ENCODE measurements around the gene NAIF1. TPM values are rescaled to one million over a fixed set of nuclear protein-coding genes. Genes with fewer than 3 reads are reported as not detected.
A peak's percentile ranks its signal among the peaks of the same experiment; 100 is the strongest.

NAIF1 gene
- total and polyA plus RNA-seq, 2 donors (not counting 3 experiments of a cell fraction or from before 2014, with no cell fraction given) = 8.2 to 10.1 TPM

DNA sequence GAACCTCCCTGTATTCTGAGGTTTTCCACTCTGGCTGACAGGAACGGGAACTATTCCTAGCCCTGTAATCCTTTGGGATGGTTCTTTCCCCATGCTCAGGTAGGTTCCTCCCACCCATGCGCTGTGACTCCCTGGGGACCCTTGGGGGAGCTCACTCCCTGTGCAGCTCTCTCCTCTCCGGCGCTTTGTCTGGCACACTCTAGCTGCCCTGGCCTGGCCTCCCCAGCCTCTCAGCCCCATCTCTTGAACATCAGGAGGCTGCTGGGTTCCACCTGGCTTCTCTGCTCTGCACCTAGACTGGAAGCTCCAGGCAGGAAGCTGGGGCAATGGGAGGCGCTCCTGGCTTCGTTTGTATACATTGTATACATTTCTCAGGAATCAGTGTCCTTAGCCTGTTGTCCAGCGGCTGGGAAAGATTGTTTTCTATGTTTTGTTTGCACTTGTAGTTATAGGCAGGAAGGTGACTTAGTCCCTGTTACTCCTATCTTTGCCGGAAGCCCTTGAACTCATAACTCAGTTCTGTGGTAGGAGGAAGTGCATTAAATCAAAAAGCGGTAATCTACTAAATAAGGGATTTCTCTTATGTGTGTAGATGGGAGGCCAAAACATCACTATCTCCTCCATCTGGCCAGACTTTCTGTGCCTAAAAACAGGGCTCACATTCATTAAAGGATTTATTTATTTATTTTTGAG lies 21.3 kb upstream of the NAIF1 start:
- Histone ChIP-seq H3K9me3 (replicated peaks; ENCODE audit: control insufficient read depth, insufficient read depth, low read length) (no peaks in the 10 kb centered on the region), H3K4me1 (ENCODE audit: control insufficient read depth, extremely low read depth, insufficient read depth, low read length) (peaks cover 15% of the 10 kb centered on the region), H3K9ac (replicated peaks; ENCODE audit: extremely low read depth, insufficient read depth, low read length) (no peak overlapping the region), H3K4me2 (ENCODE audit: insufficient read depth, low read length) (no peak overlapping the region), H3K9me1 (replicated peaks; ENCODE audit: control insufficient read depth, extremely low read depth, insufficient read depth, low read length) (no peaks in the 10 kb centered on the region), H2AFZ (ENCODE audit: low read depth, low read length) (no peak overlapping the region), H3K36me3 (ENCODE audit: control insufficient read depth in 2 of 2, extremely low read depth in 1 of 2, insufficient read depth in 2 of 2, low read length in 2 of 2) (no peaks in the 10 kb centered on the region), H3K27ac (ENCODE audit: insufficient read depth, low read depth, low read length) (no peak overlapping the region), H3K4me3 (replicated peaks in 1 of 3; ENCODE audit: insufficient read depth in 1 of 3, low read depth in 1 of 3, low read length in 3 of 3) (no peak overlapping the region), H3K79me2 (ENCODE audit: control insufficient read depth, insufficient read depth, low read length) (peaks cover 21% of the 10 kb centered on the region), H3K27me3 (ENCODE audit: control insufficient read depth in 2 of 2, insufficient read depth in 2 of 2, low read length in 2 of 2) (no peaks in the 10 kb centered on the region), H4K20me1 (replicated peaks; ENCODE audit: control insufficient read depth, extremely low read depth, insufficient read depth, low read length) (no peaks in the 10 kb centered on the region)
- dilution Hi-C loops (cut with MboI; ENCODE audit: extremely low pct_ligation_motif_present, low sequenced_read_pairs) (no loop called here), intact Hi-C loops (cut with micrococcal nuclease) (no loop called here)
- no TSS peak for BruUV-seq (replicated peaks)
- ChIA-PET POLR2A (no interaction called here), CTCF (interaction anchor here (1.1 to 4.0 kb wide), 5 partner anchors 10 to 29 kb away, joined by 3 to 25 read pairs (median 5); no protein-coding TSS in a partner anchor)
- TF ChIP-seq EZH2 (IDR thresholded peaks at IDR 0.05; ENCODE audit: borderline replicate concordance, low read depth, low read length, severe bottlenecking) (no peak), POLR2AphosphoS5 (IDR thresholded peaks at IDR 0.05; ENCODE audit: insufficient read depth, low read depth, low read length) (no peak)
- peak; percentile 26 for FAIRE-seq
- no peak for DNase-seq (ENCODE audit: low read depth, low spot score)

DNA sequence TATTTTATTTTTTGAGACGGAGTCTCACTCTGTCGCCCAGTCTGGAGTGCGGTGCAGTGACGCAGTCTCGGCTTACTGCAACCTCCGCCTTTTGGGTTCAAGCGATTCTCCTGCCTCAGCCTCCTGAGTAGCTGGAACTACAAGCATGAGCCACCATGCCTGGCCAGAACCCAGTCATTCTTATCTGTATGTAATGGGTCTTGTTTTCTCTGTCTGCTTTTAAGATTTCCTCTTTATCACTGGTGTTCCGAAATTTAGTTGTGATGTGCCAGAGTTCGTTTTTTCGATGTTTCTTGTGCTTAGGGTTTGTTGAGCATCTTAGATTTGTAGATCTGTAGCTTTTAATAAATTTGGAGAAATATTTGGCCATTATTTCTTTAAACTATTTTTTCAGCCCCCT lies 20.1 kb upstream of the NAIF1 start:
- H3K9ac ChIP-seq (replicated peaks; ENCODE audit: extremely low read depth, insufficient read depth, low read length) = no peak overlapping the region
- no peak overlapping the region for H3K27ac ChIP-seq (ENCODE audit: insufficient read depth, low read depth, low read length)
- TF ChIP-seq POLR2AphosphoS5 (IDR thresholded peaks at IDR 0.05; ENCODE audit: insufficient read depth, low read depth, low read length) (no peak), POLR2A (IDR thresholded peaks at IDR 0.05; ENCODE audit: low read depth, low read length) (no peak), GATA2 (IDR thresholded peaks at IDR 0.05; ENCODE audit: insufficient read depth, insufficient read length, low read depth, low read length) (no peak), JUN (IDR thresholded peaks at IDR 0.05; ENCODE audit: borderline replicate concordance, insufficient read depth, insufficient read length, low read depth) (no peak)
- H3K4me1 ChIP-seq (ENCODE audit: control insufficient read depth, extremely low read depth, insufficient read depth, low read length) = peaks cover 4% of the 10 kb centered on the region
- no peaks in the 10 kb centered on the region for H3K9me3 ChIP-seq (replicated peaks; ENCODE audit: control insufficient read depth, insufficient read depth, low read length)
- H3K79me2 ChIP-seq (ENCODE audit: control insufficient read depth, insufficient read depth, low read length) = peaks cover 18% of the 10 kb centered on the region
- DNase-seq (ENCODE audit: low read depth, low spot score) (no peak), FAIRE-seq (no peak)
- no peak overlapping the region for H3K4me3 ChIP-seq (replicated peaks in 1 of 3; ENCODE audit: insufficient read depth in 1 of 3, low read depth in 1 of 3, low read length in 3 of 3)
- BruUV-seq (replicated peaks) = no TSS peak
- CTCF ChIA-PET = interaction anchor here (1.0 to 4.0 kb wide), 6 partner anchors 9 to 30 kb away, joined by 3 to 25 read pairs (median 4); no protein-coding TSS in a partner anchor
- no peaks in the 10 kb centered on the region for H3K36me3 ChIP-seq (ENCODE audit: control insufficient read depth in 2 of 2, extremely low read depth in 1 of 2, insufficient read depth in 2 of 2, low read length in 2 of 2)
- H3K4me2 ChIP-seq (ENCODE audit: insufficient read depth, low read length) = no peak overlapping the region
- no peaks in the 10 kb centered on the region for H3K27me3 ChIP-seq (ENCODE audit: control insufficient read depth in 2 of 2, insufficient read depth in 2 of 2, low read length in 2 of 2)
- POLR2A ChIA-PET = no interaction called here
- no peak overlapping the region for H2AFZ ChIP-seq (ENCODE audit: low read depth, low read length)
- H4K20me1 ChIP-seq (replicated peaks; ENCODE audit: control insufficient read depth, extremely low read depth, insufficient read depth, low read length) = no peaks in the 10 kb centered on the region
- no peaks in the 10 kb centered on the region for H3K9me1 ChIP-seq (replicated peaks; ENCODE audit: control insufficient read depth, extremely low read depth, insufficient read depth, low read length)
- dilution Hi-C loops (cut with MboI; ENCODE audit: extremely low pct_ligation_motif_present, low sequenced_read_pairs) = no loop called here
- intact Hi-C loops (cut with micrococcal nuclease) = no loop called here

Data from endothelial cell of umbilical vein (primary cell).